GM12873 (cell line): ENCODE measurements around the gene BTBD9.

Source experiments
- CTCF ChIP-seq: IDR thresholded peaks from 2 replicates; pipeline ENCODE4 v1.5.1; 2012; ENCODE audit warnings: low read depth, mild to moderate bottlenecking, moderate library complexity, low read length, control low read depth; ENCODE audit not compliant: insufficient read depth; ENCODE audit errors: missing control alignments

The BTBD9 gene

GRCh38 chr6:38512211-38512610, 127.5 kb downstream of the BTBD9 start:
- no peak for TF ChIP-seq CTCF

- no peak for TF ChIP-seq CTCF
Measured at GRCh38 chr6:38510205-38510604, 129.5 kb downstream of the BTBD9 start.

GRCh38 chr6:38509713-38510112, 130.0 kb downstream of the BTBD9 start:
- TF ChIP-seq CTCF: no peak

- no peak for TF ChIP-seq CTCF
Measured at GRCh38 chr6:38508894-38509293, 130.8 kb downstream of the BTBD9 start.

- no peak for TF ChIP-seq CTCF
Measured at GRCh38 chr6:38508286-38508685, 131.4 kb downstream of the BTBD9 start.

- TF ChIP-seq CTCF: no peak
Measured at GRCh38 chr6:38507173-38507572, 132.6 kb downstream of the BTBD9 start.

- TF ChIP-seq CTCF: no peak
Measured at GRCh38 chr6:38505826-38506225, 133.9 kb downstream of the BTBD9 start.
